Peyer's patch (tissue), 4 donors: ENCODE data around the gene GCC1.

Experiments used
- CTCF ChIP-seq, 6 experiments: fragments of 450-650 bp in 4 of 6; fragments of 200-600 bp in 2 of 6; sonication (generic) in 1 of 6; IDR thresholded peaks; one replicate each; pipeline ENCODE4 v1.5.1; 2017 to 2019; ENCODE audit warnings: antibody characterized with exemption in 6 of 6, mild to moderate bottlenecking in 3 of 6, moderate library complexity in 1 of 6
- POLR2A ChIP-seq, 2 donors: fragments of 450-650 bp; IDR thresholded peaks; one replicate each; pipeline ENCODE4 v1.5.1; 2017; ENCODE audit warnings: antibody characterized with exemption in 2 of 2, mild to moderate bottlenecking in 2 of 2, moderate library complexity in 2 of 2

- TF ChIP-seq POLR2A (IDR thresholded peaks at IDR 0.05) (no peak), CTCF (IDR thresholded peaks at IDR 0.05) (no peak)
Observed at GRCh38 chr7:127618775-127619174, 33.4 kb upstream of the GCC1 start.
